Activated CD4-positive, CD25-positive, alpha-beta regulatory T cell treated with anti-CD3 and anti-CD28 coated beads, Interleukin-2, amount 50 U/mL, for 72 hours (primary cell): ENCODE measurements around the gene DENND1A.
"Not testable (repeated sequence)": the region's sequence is repeated elsewhere in the genome, so short reads cannot be mapped to it uniquely, and the experiment has no call there.

Experiments used
- DNase-seq: peaks from one replicate; pipeline ENCODE4 v3.0.0; 2021

DENND1A gene

GRCh38 chr9:123761905-123762605, 167.9 kb downstream of the DENND1A start:
- no peak for DNase-seq

DNA sequence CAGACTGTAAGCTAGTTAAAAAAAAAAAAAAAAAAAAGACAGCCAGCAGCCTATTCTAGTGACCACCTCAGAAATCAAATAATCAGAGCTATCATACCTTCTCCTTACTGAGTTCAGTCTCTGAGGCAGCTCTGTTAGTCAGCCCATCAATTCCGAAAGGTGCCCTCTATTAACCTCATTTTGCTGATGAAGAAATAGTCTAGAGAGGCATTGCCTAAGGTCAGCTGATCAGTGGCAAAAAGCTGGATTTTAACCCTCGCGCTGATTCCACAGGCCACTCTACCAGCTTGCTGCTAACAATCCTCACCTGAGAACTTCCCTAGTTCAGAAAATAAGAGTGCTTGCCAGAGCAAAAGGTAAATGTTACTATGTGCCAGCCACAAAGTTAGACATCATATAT, 172.0 kb downstream of the DENND1A start:
- DNase-seq = no peak

- no peak for DNase-seq
These were observed 172.4 kb downstream of the DENND1A start for GRCh38 chr9:123757547-123757946.

- DNase-seq = no peak
These were observed 173.3 kb downstream of the DENND1A start for GRCh38 chr9:123756484-123757106.

DNA sequence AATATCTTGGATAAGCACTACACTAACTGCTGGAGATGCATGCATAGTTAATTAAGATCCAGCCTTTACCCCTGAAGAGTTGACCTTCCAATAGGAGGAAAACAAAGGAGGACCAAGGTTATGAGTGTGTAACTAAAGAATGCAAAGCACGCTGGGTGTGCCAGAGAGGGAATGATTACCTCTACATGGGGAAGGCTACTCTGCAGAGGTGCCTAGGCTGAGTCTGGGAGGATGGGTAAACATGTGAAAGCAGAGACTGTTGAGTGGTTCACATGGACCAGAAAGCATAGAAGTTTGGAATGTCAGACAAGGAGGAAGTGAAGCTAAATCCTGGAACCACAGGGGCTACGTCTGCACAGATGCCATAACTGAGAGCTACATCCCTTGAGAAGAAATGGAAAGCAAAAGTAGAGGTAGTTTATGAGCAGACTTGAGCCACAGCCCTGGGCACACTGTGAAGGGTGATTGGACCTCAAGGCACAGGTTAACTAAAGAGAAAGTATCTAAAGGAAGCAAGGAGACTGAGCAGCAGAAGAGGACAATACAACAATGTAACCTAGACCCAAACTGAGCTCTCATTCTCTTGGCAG, 176.2 kb downstream of the DENND1A start:
- no peak for DNase-seq

DNA sequence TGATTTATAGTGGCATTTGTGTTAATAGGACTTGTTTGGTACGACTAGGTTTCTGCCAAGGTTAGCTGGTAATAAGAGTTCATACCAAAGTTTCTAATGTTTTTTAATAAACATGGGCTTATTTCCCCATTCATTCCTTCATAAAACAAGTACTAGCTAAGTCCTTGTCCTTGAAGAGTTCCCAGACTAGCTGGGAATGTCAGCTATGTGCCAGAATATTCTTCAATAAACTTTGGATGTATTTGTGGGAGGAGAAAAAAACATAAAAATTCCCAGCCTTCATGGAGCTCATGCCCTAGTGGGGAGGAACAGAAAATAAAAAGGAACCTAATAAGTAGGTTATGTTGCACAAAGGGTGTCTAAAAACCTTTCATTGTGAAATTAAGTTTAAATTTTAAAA, 176.9 kb downstream of the DENND1A start:
- DNase-seq = no peak

GRCh38 chr9:123749580-123750202, 180.2 kb downstream of the DENND1A start:
- DNase-seq = no peak

DNA sequence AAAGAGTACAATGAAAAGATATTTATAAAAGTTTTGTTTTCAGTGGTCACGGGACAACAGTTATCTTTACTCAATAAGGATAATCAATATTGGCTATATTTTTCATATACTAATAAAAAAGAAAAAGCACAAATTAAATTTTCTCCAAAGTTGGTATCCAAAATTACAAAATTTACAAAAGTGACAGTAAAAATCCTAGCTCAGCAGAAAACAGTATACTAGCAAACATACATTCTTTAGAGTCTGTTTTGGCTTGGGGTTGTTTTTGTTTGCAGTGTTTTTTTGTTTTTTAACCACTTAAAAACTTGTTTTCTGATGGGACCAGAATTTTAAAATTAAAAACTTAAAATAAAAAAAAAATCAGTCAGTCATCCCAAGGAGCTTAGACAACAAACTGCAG, 183.2 kb downstream of the DENND1A start:
- DNase-seq = no peak

DNA sequence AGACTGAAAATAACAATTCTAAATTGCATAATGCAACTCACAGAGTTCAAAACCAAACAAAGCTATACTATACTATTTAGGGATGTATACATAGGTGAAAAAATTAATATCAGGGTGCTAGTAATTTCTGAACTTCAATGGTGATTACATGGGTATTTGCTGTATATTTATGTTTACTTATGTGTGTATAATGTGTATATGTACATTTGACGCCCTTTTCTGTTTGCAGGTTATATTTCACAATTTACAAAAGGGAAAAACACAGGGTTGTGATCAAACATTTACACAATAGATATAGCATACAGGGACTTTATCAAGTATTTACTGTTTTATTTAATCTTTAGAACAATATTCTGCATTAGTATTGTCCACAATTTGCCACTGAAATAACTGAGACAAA, 184.0 kb downstream of the DENND1A start:
- no peak for DNase-seq

DNA sequence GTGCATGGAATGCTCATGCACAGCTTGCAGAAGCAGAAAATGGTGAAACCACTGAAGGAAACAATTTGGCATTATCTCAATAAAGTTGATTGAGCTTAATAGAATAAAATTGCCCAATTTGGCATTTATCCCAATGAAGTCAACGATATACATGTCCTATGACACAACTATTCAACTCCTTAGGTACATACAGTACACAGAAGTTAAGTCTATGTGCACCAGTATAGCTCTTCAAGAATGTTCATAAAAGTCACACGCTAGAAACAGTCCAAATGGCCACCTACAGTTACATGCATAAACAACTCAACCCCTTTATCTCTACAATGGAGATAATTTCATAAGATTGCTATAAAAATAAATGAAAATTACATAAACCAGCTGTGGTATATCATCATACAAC, 184.5 kb downstream of the DENND1A start:
- no peak for DNase-seq

DNA sequence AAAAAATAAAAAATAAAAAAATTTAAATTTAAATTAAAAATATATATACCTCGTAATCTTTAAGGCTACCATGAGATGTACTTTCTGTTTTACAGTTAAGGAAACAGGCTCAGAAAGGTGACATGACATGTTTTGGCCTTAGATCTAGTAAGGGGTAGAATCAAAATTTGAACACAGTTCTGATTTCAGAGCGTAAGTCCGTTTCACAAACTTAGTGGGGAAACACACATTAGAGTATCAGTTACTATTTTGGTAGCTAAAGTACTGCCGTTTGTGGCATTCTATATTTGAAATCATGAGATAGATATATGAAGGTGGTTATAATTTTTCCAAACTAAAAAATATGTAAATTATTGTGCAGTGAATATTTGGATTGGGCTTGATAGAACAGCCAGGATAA, 186.2 kb downstream of the DENND1A start:
- no peak for DNase-seq

DNA sequence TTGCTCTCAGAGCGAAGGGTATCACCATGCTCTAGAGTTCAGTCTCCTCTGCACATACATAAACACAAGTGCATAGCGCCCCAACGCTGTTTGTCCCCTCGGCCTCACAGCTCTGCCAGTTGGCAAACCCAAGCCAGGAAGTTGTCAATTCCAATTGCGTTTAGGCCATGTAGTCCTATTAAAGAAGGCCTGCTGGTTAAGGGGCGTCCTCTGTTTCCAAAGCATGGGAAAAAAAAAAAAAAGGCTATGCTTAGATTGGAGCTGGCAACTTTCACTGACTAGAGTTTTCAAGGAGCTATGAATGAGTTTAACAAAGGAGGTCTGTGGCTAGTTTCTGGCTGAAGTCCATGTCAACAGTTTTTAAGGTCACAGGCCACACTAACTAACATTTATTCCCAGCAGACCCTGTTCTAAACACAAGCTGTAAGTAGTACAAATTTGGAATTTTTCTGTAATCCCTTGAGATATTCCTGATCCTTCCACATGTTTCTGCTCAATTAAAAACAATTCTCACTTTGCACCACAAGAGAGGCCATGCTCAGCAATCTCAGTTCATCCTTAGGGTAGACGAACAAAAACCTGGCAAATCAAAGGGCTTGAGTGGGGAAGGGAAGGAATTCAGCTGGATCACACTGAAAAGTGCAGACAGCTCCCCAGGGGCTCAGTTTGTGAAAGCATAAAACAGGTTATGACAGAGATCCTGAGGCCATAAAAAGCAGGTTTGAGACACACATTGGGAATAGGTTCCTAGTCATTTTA, 187.7 kb downstream of the DENND1A start:
- no peak for DNase-seq

DNA sequence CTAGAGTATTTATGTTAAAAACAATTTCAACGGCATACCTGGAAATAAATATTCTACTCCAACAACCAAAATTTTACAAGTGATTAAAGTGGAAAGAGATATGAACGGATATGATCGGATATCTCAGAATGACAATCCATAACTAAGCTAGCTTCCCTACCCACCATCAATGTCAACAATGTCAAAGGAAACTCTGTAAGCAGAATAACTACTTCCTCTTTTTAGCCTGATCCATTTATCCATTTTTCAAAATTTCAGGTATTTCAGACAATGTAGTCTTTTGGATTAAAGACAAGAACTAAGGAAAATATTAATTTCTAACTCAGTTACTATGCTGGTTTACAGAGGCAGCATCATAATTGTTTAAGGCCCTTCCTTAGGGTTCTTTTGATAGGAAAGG, 188.7 kb downstream of the DENND1A start:
- no peak for DNase-seq

DNA sequence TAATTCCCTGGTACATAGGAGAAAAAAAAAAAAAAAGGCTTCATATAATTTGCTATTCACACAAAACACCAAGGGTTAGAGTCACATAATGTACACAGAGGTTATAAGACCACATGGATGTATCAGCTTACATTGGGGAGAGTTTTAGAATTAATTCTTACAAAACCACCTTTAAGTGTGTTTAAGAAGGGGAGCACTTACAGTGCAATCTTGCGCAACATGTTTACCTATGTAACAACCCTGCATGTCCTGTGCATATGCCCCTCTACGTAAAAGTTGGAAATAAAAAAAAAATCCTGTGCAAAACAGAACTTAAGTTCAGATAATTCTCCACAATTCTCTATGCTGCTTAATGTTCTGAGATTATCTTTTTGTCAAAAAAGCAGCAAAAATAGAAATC, 190.0 kb downstream of the DENND1A start:
- no peak for DNase-seq

DNA sequence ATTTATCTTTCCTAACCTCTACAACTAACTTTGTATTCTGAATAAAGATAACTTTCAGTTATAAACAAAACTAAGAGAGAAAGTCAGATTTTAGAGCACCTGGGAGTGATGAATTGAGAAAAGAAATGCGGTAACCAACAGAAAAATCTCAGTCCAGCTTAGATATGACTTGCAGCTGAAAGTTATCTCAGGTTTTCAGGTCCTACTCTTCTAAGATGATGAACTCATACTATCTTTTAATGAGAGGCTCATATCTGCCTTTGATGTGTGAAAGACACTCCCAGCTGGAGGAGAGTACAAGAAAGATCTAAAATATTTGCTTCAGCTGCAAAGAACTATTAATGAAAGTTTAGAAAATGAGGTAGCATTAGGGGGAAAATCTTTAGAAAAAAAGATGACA, 190.5 kb downstream of the DENND1A start:
- no peak for DNase-seq

DNA sequence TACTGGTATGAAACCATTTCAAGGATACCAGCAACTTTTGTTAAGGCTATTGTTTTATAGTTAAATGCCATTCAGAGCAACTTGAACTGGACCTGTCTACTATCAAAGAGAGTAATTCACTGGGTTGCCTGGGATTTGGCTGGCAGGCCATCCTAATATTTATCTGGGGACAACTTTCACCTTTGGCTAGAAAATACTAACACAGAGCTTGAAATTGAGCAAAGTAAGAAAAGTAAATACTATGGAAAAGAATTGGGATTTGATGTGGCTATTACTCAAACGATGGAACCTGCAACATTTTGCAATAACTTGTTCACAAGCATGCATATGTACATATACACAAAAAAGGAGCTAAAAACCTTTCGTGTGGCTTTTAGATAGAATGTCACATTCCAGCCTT, 191.3 kb downstream of the DENND1A start:
- DNase-seq = no peak

- DNase-seq = no peak
These were observed 194.6 kb downstream of the DENND1A start for GRCh38 chr9:123735376-123735775.

DNA sequence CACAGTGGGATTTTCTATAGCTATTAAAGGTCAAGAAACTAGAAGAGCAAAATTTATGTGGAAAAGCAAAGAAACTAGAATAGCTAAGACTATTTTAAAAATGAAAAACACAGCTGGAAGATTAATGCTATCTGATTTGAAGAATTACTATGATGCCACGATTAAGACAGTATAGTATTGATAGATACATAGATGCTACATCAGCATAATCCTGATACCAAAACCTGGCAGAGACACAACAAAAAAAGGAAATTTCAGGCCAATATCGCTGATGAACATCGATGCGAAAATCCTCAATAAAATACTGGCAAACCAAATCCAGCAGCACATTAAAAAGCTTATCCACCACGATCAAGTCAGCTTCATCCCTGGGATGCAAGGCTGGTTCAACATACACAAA, 201.4 kb downstream of the DENND1A start:
- not testable (repeated sequence) for DNase-seq

- no peak for DNase-seq
These were observed 202.6 kb downstream of the DENND1A start for GRCh38 chr9:123727332-123727731.

DNA sequence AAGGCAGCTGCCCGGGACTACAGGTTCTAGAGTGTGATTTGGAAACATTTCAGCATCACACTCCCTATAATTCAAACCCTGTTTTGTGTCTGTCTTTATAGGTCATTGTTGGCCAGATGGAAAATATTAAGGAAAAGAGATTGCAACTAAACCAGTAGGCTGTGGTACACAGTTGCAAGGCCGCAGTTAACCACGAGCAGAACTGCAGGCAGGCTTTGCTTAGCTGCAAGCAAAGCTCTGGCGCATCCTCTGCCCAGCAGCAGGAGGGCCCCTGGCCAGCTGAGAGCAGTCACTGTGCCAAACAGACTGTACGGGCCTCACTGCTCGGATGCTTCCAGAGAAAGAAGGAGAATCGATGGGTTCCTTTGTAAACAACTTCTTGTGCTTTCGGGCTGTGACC, 204.5 kb downstream of the DENND1A start:
- no peak for DNase-seq

DNA sequence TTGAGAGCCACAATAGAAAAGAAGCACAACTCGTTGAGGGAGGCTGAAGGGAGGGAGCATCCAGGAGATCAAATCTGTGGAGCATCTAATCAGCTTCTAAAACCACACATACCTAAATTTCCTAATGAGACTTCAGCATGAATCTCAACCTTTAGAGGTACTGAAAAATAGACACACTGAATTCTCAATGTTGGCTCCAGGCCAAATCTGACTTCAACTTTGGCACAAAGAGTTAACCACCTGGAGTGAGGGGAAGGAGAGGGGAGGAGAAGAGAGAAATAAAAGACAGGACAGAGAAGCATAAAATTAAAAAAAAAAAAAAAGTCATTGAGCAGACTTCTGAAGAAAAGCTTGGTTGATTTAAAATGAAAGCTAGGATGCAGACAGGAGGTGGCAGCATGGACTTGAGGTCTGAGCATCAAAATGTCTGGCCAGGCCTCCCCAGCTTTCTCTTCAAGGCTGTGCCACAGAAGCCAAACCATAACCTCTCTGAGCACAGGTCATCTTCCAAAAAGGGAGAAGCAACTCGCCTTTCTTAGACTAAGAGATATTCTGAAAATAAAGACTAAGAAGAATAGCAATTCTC, 205.6 kb downstream of the DENND1A start:
- no peak for DNase-seq

DNA sequence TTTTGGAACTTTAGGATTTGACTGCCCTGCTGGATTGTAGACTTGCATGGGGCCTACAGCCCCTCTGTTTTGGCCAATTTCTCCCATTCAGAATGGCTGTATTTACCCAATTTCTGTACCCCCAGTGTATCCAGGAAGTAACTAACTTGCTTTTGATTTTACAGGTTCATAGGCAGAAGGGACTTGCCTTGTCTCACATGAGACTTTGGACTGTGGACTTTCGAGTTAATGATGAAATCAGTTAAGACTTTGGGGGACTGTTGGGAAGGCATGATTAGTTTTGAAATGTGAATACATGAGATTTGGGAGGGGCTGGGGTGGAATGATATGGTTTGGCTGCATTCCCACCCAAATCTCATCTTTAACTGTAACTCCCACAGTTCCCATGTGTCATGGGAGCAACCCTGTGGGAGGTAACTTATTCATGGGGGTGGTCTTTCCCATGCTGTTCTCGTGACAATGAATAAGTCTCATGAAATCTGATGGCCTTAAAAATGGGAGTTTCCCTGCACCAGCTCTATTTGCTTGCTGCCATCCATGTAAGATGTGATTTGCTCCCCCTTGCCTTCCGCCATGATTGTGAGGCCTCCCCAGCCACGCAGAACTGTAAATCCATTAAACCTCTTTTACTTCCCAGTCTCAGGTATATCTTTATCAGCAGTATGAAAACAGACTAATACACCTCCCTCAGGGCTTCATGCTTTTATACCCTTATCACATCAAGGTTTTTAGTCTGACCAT, 206.6 kb downstream of the DENND1A start:
- no peak for DNase-seq
